Neutrophil (primary cell): ENCODE results near the gene EPN2.

Experiments
- H3K27ac ChIP-seq: fragments of 200-600 bp; sonication (generic); 2 replicates; pipeline ENCODE4 v1.5.1; 2016; ENCODE audit warnings: mild to moderate bottlenecking, moderate library complexity
- H3K27me3 ChIP-seq: fragments of 200-600 bp; sonication (generic); 2 replicates; pipeline ENCODE4 v1.6.0; 2016; ENCODE audit warnings: mild to moderate bottlenecking
- H3K36me3 ChIP-seq: fragments of 200-600 bp; sonication (generic); 2 replicates; pipeline ENCODE4 v1.5.1; 2017
- H3K4me1 ChIP-seq, 2 experiments: fragments of 200-600 bp in 1 of 2; sonication (generic) in 1 of 2; 1 replicate in 1 of 2; 2 replicates in 1 of 2; pipeline versions ENCODE4 v1.5.1 to v1.6.1; 2013 to 2016; ENCODE audit warnings: low read depth in 1 of 2, low read length in 1 of 2, mild to moderate bottlenecking in 1 of 2, moderate library complexity in 1 of 2; ENCODE audit not compliant: control insufficient read depth in 1 of 2, insufficient read depth in 1 of 2
- H3K4me3 ChIP-seq, 2 experiments: fragments of 200-600 bp in 1 of 2; sonication (generic) in 1 of 2; 1 replicate in 1 of 2; 2 replicates in 1 of 2; pipeline ENCODE4 v1.5.1; 2013 to 2016; ENCODE audit warnings: low read depth in 1 of 2, low read length in 1 of 2, mild to moderate bottlenecking in 1 of 2, moderate library complexity in 1 of 2
- H3K9me3 ChIP-seq: fragments of 200-600 bp; sonication (generic); 2 replicates; pipeline ENCODE4 v1.5.1; 2016
- CTCF ChIP-seq: fragments of 200-600 bp; sonication (generic); IDR thresholded peaks from 2 replicates; pipeline ENCODE4 v1.5.1; 2016; ENCODE audit warnings: antibody characterized with exemption

EPN2 gene

GRCh38 chr17:19375732-19376131 lies 138.6 kb downstream of the EPN2 start:
- H3K36me3 ChIP-seq = peaks cover 15% of the 10 kb centered on the region
- H3K4me3 ChIP-seq = no peak overlapping the region
- no peaks in the 10 kb centered on the region for H3K9me3 ChIP-seq
- TF ChIP-seq CTCF = no peak
- H3K27me3 ChIP-seq = peaks cover 14% of the 10 kb centered on the region
- no peak overlapping the region for H3K27ac ChIP-seq
- peaks cover 23% of the 10 kb centered on the region in 2 experiments for H3K4me1 ChIP-seq

DNA sequence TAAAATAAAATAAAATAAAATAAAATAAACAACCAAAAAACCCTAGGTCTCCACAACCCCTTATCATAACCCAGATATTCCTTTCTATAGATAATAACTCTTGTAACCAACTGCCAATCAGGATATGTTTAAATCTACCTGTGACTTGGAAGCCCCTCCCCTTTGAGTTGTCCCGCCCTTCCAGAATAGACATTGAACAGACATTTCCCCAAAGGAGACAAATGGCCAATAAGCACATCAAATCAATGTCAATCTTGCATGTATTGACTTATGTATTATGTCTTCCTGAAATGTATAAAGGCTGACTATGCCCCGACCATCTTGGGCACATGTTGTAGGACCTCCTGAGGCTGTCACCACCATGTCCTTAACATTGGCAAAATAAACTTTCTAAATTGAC lies 139.6 kb downstream of the EPN2 start:
- no peak for TF ChIP-seq CTCF
- H3K9me3 ChIP-seq = no peaks in the 10 kb centered on the region
- peaks cover 8% of the 10 kb centered on the region for H3K27me3 ChIP-seq
- H3K36me3 ChIP-seq = peaks cover 25% of the 10 kb centered on the region
- H3K4me1 ChIP-seq = peaks cover 22% of the 10 kb centered on the region in 2 experiments
- peak overlapping the region; percentile 79 to 90 for H3K4me3 ChIP-seq
- peak overlapping the region; percentile 93 for H3K27ac ChIP-seq

- H3K4me1 ChIP-seq = peaks cover 22% of the 10 kb centered on the region in 2 experiments
- H3K27me3 ChIP-seq = no peaks in the 10 kb centered on the region
- H3K27ac ChIP-seq = peak overlapping the region; percentile 93
- no peaks in the 10 kb centered on the region for H3K9me3 ChIP-seq
- peak overlapping the region; percentile 79 to 90 for H3K4me3 ChIP-seq
- peaks cover 35% of the 10 kb centered on the region for H3K36me3 ChIP-seq
- peak; percentile 63 for TF ChIP-seq CTCF
Measured at GRCh38 chr17:19377602-19378415, 140.6 kb downstream of the EPN2 start.

DNA sequence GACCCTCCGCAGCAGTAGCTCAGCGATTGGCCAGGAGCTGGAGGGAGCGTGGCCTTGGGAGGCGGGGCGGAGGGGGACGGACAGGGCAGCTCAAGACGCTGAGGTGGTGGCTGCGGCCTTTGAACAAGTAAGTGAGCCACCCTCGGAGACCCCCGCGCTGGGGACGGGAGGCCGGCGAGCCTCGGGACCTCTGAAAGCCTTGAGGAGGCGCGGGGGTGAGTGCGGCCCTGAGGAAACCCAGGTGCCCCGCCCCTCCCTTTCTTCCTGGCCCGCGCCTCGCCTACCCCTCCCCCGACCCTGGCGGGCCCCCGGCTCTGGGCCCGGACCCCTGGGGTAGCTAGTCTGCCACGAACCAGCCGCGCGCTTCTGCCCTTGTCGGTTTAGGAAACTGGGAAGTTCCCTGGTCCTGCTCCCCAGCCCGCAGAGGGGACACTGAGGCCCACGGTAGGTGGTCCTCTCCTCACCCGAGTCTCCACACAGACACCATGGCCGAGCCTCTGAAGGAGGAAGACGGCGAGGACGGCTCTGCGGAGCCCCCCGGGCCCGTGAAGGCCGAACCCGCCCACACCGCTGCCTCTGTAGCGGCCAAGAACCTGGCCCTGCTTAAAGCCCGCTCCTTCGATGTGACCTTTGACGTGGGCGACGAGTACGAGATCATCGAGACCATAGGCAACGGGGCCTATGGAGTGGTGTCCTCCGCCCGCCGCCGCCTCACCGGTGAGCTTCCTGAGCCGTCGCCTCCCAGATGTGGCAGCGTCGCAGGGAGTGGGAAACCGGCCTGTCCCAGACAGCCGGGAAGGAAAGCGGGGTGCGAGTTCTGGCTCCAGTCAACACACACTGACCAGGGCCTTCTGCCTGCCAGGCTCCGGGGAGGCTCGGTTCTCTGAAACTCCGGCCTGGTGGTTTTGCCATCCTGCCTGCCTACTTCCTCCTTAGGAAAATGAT lies 141.5 kb downstream of the EPN2 start, which contains the start of gene MAPK7:
TSS of gene MAPK7 (plus strand) at position 83 of the 945 bp plus-strand sequence. CDS start at position 486, 403 bp downstream.
- Histone ChIP-seq H3K27ac (peak within 1 kb of the TSS; percentile 93), H3K9me3 (no peaks in the 10 kb centered on the region), H3K36me3 (peaks cover 44% of the 10 kb centered on the region), H3K27me3 (no peaks in the 10 kb centered on the region), H3K4me1 (peaks cover 22% of the 10 kb centered on the region in 2 experiments), H3K4me3 (peak within 1 kb of the TSS; percentile 79 to 90)
- TF ChIP-seq CTCF = no peak

- Histone ChIP-seq H3K4me1 (peaks cover 22% of the 10 kb centered on the region in 2 experiments), H3K4me3 (peak overlapping the region in 1 of 2 experiments; percentile 79), H3K27me3 (no peaks in the 10 kb centered on the region), H3K36me3 (peaks cover 52% of the 10 kb centered on the region), H3K9me3 (no peaks in the 10 kb centered on the region), H3K27ac (peak overlapping the region; percentile 93)
- no peak for TF ChIP-seq CTCF
Measured at GRCh38 chr17:19379361-19380065, 142.3 kb downstream of the EPN2 start.
